ENCODE results near the gene POPDC2.

DNA sequence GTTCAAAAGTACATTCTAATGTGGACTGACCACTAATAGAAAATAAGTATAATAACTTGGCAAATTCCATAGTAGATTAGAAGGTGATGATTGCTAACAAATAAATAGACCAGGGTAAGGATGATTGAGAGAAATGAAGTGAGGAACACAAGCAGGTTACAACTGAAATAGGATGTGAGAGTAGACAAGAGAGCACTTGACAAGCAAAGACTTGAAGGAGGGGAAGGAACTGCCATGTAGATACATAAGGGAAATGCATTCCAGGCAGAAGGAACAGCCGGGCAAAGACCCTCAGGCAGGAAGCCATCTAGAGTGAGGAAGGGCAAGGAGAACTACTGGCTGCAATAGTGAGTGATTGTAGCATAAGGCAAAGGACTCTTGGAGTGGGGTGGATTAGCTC, 57.7 kb downstream of the POPDC2 start:
- TF ChIP-seq, protein P1, sequence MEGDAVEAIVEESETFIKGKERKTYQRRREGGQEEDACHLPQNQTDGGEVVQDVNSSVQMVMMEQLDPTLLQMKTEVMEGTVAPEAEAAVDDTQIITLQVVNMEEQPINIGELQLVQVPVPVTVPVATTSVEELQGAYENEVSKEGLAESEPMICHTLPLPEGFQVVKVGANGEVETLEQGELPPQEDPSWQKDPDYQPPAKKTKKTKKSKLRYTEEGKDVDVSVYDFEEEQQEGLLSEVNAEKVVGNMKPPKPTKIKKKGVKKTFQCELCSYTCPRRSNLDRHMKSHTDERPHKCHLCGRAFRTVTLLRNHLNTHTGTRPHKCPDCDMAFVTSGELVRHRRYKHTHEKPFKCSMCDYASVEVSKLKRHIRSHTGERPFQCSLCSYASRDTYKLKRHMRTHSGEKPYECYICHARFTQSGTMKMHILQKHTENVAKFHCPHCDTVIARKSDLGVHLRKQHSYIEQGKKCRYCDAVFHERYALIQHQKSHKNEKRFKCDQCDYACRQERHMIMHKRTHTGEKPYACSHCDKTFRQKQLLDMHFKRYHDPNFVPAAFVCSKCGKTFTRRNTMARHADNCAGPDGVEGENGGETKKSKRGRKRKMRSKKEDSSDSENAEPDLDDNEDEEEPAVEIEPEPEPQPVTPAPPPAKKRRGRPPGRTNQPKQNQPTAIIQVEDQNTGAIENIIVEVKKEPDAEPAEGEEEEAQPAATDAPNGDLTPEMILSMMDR (IDR thresholded peaks at IDR 0.05; ENCODE audit: low read length), result no peak
- no peak for TF ChIP-seq EZH2 (IDR thresholded peaks at IDR 0.05; ENCODE audit: borderline replicate concordance, low read length)

Measured in OCI-LY1 (cell line).